ENCODE measurements around the gene NOP56.

The NOP56 gene

DNA sequence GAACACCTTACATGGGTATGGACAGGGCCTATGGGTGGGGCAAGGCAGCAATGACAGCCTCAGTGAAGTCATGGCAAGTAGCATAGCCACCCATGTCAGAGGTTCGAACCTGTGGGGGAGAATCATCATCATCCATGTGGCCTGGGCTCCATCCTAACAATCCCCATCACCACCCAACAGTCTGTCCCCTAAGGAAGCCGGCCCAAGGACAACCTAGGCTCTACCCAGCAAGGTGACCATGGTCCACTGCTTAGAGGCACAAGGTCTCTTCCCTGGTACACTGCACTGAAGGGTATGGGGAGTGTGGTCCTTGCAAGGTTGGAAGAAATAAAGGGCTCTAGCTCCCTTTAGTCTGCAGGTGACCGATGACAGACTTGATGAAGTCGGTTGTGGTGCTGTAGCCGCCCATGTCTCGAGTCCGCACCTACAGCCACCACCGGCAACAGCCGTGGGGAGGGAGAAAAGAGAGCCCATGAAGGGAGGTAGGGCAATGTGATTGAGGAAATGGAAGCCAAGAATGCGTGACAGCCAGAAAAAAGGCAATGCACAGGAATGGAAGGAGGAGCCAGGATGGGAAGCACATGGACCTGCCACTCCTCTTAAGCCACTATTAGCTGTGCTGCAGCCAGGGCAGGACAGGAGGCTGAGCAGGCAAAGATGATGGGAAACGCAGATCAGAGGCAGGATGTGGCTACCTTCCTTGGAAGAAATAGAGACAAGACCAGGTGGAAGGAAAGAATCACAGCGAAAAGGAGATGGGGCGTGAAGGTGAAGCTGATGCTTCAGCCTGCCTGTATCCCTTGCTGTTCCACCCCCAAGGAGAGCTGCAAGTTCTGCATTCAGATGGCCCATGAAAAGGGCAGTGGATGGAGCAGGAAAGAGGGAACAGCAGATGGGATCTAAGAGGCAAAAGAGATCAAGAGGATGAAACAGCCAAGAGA, 6.3 kb downstream of the NOP56 start:
- no peak overlapping the region for H3K27ac ChIP-seq (replicated peaks)

DNA sequence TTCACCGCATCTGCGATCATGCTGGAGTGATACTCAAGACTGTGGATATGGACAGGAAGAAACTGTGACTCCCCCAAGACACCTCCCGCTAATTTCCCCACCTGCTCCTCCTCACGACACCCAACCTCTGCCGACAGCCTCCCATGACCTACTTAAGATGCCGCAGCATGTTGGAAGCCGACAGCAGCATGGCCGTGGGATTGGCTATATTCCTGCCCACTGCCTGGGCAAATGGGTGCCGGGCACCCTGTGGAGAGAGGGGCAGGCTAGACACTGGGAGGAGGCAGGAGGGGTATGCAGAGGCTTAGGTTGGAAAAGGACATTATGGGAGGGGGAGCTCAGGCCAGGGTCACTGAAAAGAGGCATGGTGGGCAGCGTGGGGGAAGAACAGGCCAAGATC, 7.1 kb downstream of the NOP56 start:
- Histone ChIP-seq H3K4me3 (replicated peaks; ENCODE audit: insufficient read depth, low read length) (no peak overlapping the region), H3K27ac (replicated peaks) (no peak overlapping the region), H3K27me3 (ENCODE audit: insufficient read depth, poor library complexity, severe bottlenecking) (no peaks in the 10 kb centered on the region)
- TF ChIP-seq, protein P1, sequence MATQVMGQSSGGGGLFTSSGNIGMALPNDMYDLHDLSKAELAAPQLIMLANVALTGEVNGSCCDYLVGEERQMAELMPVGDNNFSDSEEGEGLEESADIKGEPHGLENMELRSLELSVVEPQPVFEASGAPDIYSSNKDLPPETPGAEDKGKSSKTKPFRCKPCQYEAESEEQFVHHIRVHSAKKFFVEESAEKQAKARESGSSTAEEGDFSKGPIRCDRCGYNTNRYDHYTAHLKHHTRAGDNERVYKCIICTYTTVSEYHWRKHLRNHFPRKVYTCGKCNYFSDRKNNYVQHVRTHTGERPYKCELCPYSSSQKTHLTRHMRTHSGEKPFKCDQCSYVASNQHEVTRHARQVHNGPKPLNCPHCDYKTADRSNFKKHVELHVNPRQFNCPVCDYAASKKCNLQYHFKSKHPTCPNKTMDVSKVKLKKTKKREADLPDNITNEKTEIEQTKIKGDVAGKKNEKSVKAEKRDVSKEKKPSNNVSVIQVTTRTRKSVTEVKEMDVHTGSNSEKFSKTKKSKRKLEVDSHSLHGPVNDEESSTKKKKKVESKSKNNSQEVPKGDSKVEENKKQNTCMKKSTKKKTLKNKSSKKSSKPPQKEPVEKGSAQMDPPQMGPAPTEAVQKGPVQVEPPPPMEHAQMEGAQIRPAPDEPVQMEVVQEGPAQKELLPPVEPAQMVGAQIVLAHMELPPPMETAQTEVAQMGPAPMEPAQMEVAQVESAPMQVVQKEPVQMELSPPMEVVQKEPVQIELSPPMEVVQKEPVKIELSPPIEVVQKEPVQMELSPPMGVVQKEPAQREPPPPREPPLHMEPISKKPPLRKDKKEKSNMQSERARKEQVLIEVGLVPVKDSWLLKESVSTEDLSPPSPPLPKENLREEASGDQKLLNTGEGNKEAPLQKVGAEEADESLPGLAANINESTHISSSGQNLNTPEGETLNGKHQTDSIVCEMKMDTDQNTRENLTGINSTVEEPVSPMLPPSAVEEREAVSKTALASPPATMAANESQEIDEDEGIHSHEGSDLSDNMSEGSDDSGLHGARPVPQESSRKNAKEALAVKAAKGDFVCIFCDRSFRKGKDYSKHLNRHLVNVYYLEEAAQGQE (IDR thresholded peaks at IDR 0.05; ENCODE audit: insufficient replicate concordance, low read depth): no peak
- no peak for TF ChIP-seq SPI1 (IDR thresholded peaks at IDR 0.05; ENCODE audit: borderline replicate concordance, low read depth)
- no peak for TF ChIP-seq GABPA (IDR thresholded peaks at IDR 0.05; ENCODE audit: low read depth)
- no peak for TF ChIP-seq CTCF (IDR thresholded peaks at IDR 0.05; ENCODE audit: insufficient read depth, low read length)
- no peak for TF ChIP-seq POLR2AphosphoS5 (IDR thresholded peaks at IDR 0.05; ENCODE audit: low read depth)
- no peak for DNase-seq (ENCODE audit: low read depth in 1 of 2, low spot score in 1 of 2)

More for the DNA sequence above, 6.3 kb downstream of the NOP56 start:
- TF ChIP-seq, protein P1 (IDR thresholded peaks at IDR 0.05; ENCODE audit: insufficient replicate concordance, low read depth): no peak
- peak; percentile 96 for TF ChIP-seq POLR2AphosphoS5 (IDR thresholded peaks at IDR 0.05; ENCODE audit: low read depth)
- no peak overlapping the region for H3K4me3 ChIP-seq (replicated peaks; ENCODE audit: insufficient read depth, low read length)
- H3K27me3 ChIP-seq (ENCODE audit: insufficient read depth, poor library complexity, severe bottlenecking): no peaks in the 10 kb centered on the region
- peak in 1 of 2 experiments; percentile 63 for DNase-seq (ENCODE audit: low read depth in 1 of 2, low spot score in 1 of 2)

DNA sequence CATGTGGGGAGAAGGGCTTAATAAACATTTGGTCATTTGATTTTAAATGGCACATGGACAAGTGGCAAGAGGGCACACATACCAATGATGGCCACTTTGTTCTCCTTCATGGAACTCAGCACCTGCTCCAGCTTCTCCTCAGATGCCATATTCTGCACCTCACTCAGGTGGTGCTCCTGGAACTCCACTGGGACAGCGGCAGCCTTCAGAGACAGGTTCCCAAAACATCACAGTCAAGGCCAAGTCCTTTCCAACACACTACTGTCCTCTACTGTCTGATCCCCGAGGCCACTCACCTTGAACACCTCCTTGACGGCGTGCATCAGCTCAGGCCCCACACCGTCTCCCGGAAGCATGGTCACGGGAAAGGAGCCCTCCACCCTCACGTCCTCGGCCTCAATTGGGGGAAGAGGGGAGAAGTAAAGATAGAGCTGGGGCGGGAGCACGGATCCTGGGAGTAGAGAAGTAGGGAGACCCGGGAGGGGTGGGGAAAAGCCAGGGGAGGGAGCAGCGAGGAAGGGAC, 11.0 kb downstream of the NOP56 start:
- H3K27me3 ChIP-seq (ENCODE audit: insufficient read depth, poor library complexity, severe bottlenecking): no peaks in the 10 kb centered on the region
- H3K4me3 ChIP-seq (replicated peaks; ENCODE audit: insufficient read depth, low read length): peak overlapping the region; percentile 100
- no peak for DNase-seq (ENCODE audit: low read depth in 1 of 2, low spot score in 1 of 2)
- peak overlapping the region; percentile 85 for H3K27ac ChIP-seq (replicated peaks)
- no peak for TF ChIP-seq CTCF (IDR thresholded peaks at IDR 0.05; ENCODE audit: insufficient read depth, low read length)
- TF ChIP-seq GABPA (IDR thresholded peaks at IDR 0.05; ENCODE audit: low read depth): no peak
- TF ChIP-seq, protein P1 (IDR thresholded peaks at IDR 0.05; ENCODE audit: insufficient replicate concordance, low read depth): no peak
- no peak for TF ChIP-seq POLR2AphosphoS5 (IDR thresholded peaks at IDR 0.05; ENCODE audit: low read depth)
- no peak for TF ChIP-seq SPI1 (IDR thresholded peaks at IDR 0.05; ENCODE audit: borderline replicate concordance, low read depth)
